EH (cell line): Measurements from ENCODE around the gene COX18.

ENCODE experiments used
- DNase-seq: peaks from one replicate; pipeline ENCODE4 v3.0.0-alpha.2; 2015; ENCODE audit warnings: low read depth

Gene COX18

GRCh38 chr4:73069338-73070073 lies at the start of gene COX18:
Gene COX18 (minus strand): TSS chr4:73069716. CDS start chr4:73069649, 67 bp downstream.
- peak; percentile 99 for DNase-seq

- DNase-seq, result no peak
Observed at GRCh38 chr4:73109493-73109892, 40.0 kb upstream of the COX18 start.

GRCh38 chr4:73104695-73105094 lies 35.2 kb upstream of the COX18 start:
- no peak for DNase-seq

DNA sequence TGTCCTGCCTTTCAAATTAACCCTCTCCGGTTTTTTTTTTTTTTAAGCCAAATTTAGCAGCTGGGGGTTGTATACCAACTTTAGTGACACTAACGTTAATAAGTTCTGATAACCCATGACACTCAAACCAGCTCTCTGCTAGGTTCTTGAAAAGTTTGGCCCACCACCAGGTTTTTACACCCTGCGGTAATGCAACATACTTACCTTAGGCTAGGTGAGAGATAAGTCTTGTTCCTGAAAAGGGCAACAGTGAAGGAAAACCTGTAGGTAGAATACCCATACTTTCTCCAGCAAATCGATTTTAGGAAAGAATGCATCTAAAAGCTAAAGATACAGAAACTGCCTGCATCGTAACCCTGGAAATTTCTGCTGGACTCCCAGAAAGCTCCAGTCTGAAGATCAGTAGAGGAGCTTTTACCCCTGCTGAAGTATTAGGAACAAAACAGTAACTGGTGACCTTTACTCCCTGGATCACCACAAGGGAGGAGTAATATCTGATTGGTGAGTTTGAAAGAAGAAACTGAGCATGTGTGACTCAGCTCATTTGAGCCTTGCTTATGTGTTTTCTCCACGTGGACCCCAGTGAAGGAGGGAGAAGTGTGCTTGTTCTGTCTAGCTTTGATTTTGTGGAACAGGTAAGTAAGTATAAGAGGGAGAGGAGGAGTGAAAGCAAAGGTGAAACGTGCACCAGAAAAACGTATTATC lies 34.4 kb upstream of the COX18 start:
- peak; percentile 13 for DNase-seq

GRCh38 chr4:73099143-73099542 lies 29.6 kb upstream of the COX18 start:
- DNase-seq, result no peak

- no peak for DNase-seq
Observed at GRCh38 chr4:73098713-73099112, 29.2 kb upstream of the COX18 start.

DNA sequence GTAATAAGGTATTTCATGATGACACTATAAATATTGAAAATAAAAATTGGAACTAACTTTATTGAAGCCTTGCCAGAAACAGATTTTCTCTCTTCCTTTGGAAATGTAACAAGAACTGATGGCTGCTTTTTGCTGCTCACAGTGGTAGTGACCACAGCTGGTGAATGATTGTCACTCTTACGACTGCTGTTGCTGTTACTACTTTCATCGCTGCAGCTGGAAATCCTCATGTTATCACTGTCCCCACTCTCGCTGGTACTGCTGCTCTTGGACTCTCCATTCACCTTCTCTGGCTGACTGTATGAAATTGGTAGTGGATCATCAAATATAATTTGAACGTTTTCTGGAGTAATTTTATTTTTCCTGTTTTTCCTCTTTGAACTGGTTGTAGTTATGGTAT lies 28.5 kb upstream of the COX18 start:
- DNase-seq, result no peak

DNA sequence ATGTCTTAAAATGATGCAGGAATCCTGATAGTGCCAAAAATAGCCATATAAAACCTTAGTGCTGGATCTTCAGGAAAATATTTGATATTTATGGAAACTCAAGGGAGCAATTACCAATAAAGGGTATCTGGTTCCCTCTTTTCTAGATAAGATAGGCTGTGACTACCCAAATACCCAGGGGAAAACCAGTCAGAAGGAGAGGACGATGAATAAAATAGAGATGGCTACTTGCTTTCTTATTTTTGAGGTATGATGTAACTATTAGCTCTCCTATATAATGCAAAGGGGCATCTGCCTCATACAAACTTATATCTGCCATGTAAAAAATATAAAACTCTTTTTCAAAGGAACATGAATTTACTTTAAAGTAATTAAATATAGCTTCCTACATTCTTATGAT lies 23.4 kb upstream of the COX18 start:
- no peak for DNase-seq

- DNase-seq, result no peak
Observed at GRCh38 chr4:73090738-73091137, 21.2 kb upstream of the COX18 start.

DNA sequence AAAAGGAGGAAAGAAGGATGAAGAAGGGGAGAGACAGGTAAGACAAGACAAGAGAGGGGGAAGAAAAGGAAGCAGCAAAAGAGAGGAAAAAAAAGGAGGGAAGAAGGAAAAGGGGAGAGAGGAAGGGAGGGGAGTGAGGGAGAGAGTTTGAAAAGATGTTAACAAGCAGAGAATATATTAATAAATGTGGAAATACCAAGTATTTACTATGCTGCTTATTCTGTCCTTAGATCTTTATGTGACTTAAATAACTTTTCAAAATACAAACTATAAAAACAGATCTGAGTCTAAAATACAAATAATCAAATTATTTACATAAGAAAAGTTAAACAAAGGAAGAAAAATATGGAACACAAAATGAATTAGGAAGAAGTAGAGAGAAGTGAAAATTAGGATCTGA lies 18.4 kb upstream of the COX18 start:
- no peak for DNase-seq

- no peak for DNase-seq
Observed at GRCh38 chr4:73086095-73086868, 16.8 kb upstream of the COX18 start.

- DNase-seq, result no peak
Observed at GRCh38 chr4:73080789-73081188, 11.3 kb upstream of the COX18 start.

GRCh38 chr4:73075832-73076231 lies 6.3 kb upstream of the COX18 start:
- DNase-seq, result no peak

DNA sequence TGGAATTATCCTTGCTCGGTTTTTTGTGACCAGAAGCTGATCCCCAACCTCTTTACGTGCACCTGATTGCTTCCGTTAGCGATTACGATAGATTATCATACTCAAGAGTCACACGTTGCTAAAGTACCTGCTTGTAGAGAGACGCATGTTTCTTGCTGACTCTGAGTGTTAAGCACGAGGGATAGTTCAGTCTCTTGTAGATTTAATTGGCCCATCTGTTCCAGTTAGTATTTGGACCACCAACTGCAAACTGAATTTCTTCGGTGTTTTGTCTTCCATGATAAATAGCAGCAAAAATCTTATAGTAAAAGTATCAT lies 516 bp upstream of the COX18 start:
- DNase-seq, result no peak

DNA sequence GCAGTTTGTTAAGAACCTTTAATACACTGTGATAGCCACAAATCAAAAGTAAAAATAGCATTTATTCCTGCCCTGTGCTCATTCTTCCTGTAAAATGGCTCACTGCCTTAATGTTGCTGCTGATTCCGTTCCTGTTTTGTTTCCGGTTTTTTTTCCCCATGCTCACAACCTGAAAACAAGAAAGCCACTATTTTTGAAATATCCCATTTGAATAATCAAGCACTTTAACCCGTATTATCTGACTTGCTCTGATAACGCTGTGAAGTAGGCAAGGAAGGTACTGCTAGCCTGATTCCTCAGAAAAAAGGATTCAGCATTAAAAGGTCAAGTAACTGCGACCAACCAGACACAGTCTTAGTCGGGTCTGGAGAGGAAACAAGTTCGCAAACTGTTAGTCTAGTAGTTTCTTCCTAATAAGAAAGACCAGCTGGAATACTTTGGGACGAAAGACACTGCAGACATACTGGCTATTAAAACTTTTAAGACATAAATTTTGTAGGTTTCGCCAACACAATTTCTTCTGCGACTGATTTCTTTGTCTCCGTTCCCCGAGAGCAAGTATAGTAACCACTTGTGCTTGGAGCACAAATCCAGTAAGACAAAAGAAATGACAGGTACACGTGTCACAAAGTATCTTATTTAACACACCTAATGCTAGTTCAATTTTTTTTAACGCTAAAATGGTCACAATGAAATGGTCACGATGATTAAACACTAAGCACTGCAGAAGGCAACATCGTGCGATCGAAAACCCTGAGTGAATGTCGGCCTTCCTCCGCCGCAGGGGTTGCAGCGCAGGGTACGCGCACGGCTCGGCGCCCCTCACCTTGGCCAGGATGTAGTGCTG lies 802 bp downstream of the COX18 start:
- peak; percentile 44 for DNase-seq

GRCh38 chr4:73067971-73068394 lies 1.5 kb downstream of the COX18 start:
- peak; percentile 7 for DNase-seq

- no peak for DNase-seq
Observed at GRCh38 chr4:73066928-73067327, 2.6 kb downstream of the COX18 start.

- DNase-seq, result no peak
Observed at GRCh38 chr4:73066445-73066844, 3.1 kb downstream of the COX18 start.

- no peak for DNase-seq
Observed at GRCh38 chr4:73064536-73064935, 5.0 kb downstream of the COX18 start.

DNA sequence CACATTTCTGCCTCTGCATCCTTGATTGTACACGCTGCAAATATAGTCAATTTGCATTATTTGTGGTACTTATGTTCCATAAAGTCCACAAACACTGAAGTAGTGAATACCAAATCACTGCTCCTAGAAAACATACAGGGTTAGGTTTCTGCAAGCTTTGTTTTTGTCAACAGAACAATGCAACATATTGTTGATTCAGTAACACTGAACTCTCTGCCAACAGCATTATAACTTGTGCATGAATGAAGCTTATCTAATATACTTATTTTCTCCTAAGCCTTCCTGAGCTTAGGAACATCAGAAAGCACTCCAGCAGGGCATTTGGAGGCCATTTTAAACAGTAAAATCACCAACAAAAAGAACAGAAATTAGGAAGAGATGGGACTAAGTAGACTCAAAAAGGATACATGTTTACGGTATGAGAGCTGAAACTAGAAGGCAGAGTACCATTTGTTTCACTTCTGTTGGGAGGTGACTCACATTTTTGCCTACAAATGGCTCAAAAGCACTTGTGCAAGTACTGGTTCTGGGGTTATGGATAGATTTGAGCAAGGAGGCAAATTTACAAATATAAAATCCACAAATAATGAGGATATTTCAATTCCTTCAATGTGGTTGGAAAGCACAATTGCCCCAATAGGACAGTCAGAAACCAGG lies 14.1 kb downstream of the COX18 start:
- no peak for DNase-seq

DNA sequence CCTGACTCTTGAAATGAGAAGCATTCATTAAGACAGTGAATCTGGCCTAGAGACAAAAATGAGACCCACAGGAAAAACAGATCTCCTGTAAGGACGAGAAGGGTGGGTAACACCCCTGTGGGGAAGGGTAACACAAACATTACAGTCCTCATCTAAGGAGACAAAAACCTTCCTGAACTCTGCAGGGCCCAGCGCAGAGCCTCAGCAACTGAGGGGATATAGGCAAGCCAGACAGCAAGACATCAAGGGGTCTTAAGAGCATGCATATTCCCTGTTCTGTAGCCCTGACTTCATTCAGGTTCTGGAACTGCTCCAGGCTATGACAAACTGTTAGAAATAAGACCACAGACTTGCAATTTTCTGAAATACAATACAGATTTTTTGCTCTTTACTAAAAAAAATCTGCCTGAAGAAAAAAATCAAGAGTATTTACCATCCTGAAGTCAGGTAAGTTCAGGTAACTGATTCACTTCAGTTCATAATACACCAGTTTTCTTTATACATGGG lies 15.5 kb downstream of the COX18 start:
- DNase-seq, result peak; percentile 13
